HG03095 (cell line): ENCODE measurements around the gene CDC14A.
"Not testable (repeated sequence)": the region's sequence is repeated elsewhere in the genome, so short reads cannot be mapped to it uniquely, and the experiment has no call there.

Source experiments
- ATAC-seq: cut with Tn5 transposase; IDR thresholded peaks from one replicate; pipeline ENCODE4 v1.9.1; 2021; ENCODE audit warnings: moderate library complexity; ENCODE audit not compliant: unreplicated experiment

Gene CDC14A

GRCh38 chr1:100332331-100332730 lies 20.0 kb upstream of the CDC14A start:
- ATAC-seq = no peak

- ATAC-seq = no peak
Observed at GRCh38 chr1:100335436-100335835, 16.9 kb upstream of the CDC14A start.

- ATAC-seq = not testable (repeated sequence)
Observed at GRCh38 chr1:100337878-100338277, 14.4 kb upstream of the CDC14A start.

GRCh38 chr1:100339735-100340134 lies 12.6 kb upstream of the CDC14A start:
- not testable (repeated sequence) for ATAC-seq

GRCh38 chr1:100340494-100340893 lies 11.8 kb upstream of the CDC14A start:
- ATAC-seq = no peak

GRCh38 chr1:100342348-100342747 lies 10.0 kb upstream of the CDC14A start:
- ATAC-seq = no peak

GRCh38 chr1:100343897-100344296 lies 8.4 kb upstream of the CDC14A start:
- ATAC-seq = no peak

- no peak for ATAC-seq
Observed at GRCh38 chr1:100344774-100345173, 7.5 kb upstream of the CDC14A start.

GRCh38 chr1:100346387-100346786 lies 5.9 kb upstream of the CDC14A start:
- ATAC-seq = no peak

- no peak for ATAC-seq
Observed at GRCh38 chr1:100347009-100347966, 5.0 kb upstream of the CDC14A start.

GRCh38 chr1:100348549-100349144 lies 3.7 kb upstream of the CDC14A start:
- ATAC-seq = no peak

GRCh38 chr1:100349246-100349645 lies 3.1 kb upstream of the CDC14A start:
- no peak for ATAC-seq

GRCh38 chr1:100350787-100351094 lies 1.6 kb upstream of the CDC14A start:
- no peak for ATAC-seq

GRCh38 chr1:100351095-100351887 lies 1.0 kb upstream of the CDC14A start:
- ATAC-seq = peak; percentile 58

- peak; percentile 38 for ATAC-seq
Observed at GRCh38 chr1:100353071-100353801, 930 bp downstream of the CDC14A start.

GRCh38 chr1:100353988-100354387 lies 1.7 kb downstream of the CDC14A start:
- no peak for ATAC-seq

GRCh38 chr1:100354971-100355394 lies 2.7 kb downstream of the CDC14A start:
- ATAC-seq = no peak

GRCh38 chr1:100358210-100358609 lies 5.9 kb downstream of the CDC14A start:
- no peak for ATAC-seq

- no peak for ATAC-seq
Observed at GRCh38 chr1:100359139-100359538, 6.8 kb downstream of the CDC14A start.

- no peak for ATAC-seq
Observed at GRCh38 chr1:100360790-100361510, 8.6 kb downstream of the CDC14A start.
